ENCODE data around the gene NCR1.

DNA sequence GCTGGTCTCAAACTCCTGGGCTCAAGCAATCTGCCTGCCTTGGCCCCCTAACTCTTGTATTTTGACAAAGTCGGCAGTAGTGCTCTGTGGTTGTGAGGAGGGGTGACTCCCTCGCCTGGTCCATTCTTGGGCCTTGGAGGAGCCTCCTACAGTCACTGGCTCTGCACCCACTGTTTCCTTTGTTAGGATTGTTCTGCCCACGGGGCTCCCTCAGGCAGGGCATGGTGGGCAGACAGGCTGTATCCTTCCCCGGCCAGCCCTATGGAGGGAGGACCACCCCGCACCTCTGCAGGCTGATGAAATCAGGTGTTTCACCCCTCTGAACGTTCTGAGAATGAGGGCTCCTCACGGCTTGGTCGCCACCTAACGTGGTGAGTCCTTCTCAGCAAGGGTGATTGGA lies 22.7 kb upstream of the NCR1 start:
- TF ChIP-seq TAF1 (IDR thresholded peaks at IDR 0.05; ENCODE audit: borderline replicate concordance, insufficient read depth, low read length): no peak
- TF ChIP-seq, protein P1, sequence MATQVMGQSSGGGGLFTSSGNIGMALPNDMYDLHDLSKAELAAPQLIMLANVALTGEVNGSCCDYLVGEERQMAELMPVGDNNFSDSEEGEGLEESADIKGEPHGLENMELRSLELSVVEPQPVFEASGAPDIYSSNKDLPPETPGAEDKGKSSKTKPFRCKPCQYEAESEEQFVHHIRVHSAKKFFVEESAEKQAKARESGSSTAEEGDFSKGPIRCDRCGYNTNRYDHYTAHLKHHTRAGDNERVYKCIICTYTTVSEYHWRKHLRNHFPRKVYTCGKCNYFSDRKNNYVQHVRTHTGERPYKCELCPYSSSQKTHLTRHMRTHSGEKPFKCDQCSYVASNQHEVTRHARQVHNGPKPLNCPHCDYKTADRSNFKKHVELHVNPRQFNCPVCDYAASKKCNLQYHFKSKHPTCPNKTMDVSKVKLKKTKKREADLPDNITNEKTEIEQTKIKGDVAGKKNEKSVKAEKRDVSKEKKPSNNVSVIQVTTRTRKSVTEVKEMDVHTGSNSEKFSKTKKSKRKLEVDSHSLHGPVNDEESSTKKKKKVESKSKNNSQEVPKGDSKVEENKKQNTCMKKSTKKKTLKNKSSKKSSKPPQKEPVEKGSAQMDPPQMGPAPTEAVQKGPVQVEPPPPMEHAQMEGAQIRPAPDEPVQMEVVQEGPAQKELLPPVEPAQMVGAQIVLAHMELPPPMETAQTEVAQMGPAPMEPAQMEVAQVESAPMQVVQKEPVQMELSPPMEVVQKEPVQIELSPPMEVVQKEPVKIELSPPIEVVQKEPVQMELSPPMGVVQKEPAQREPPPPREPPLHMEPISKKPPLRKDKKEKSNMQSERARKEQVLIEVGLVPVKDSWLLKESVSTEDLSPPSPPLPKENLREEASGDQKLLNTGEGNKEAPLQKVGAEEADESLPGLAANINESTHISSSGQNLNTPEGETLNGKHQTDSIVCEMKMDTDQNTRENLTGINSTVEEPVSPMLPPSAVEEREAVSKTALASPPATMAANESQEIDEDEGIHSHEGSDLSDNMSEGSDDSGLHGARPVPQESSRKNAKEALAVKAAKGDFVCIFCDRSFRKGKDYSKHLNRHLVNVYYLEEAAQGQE (IDR thresholded peaks at IDR 0.05; ENCODE audit: insufficient read depth in 1 of 2, low read depth in 2 of 2, low read length in 2 of 2): no peak
- no peak for TF ChIP-seq POLR2AphosphoS5 (IDR thresholded peaks at IDR 0.05; ENCODE audit: low read depth, low read length)
